ENCODE data around the gene RALGPS1.

The RALGPS1 gene

GRCh38 chr9:126959917-126960316, 45.3 kb downstream of the RALGPS1 start:
- ChIA-PET POLR2A (interaction anchor here (0.7 kb wide), 1 partner anchor 19 kb away, joined by 3 read pairs; no protein-coding TSS in a partner anchor), CTCF (interaction anchor here (0.6 to 5.0 kb wide), 2 partner anchors 19 to 240 kb away, joined by 3 to 26 read pairs; no protein-coding TSS in a partner anchor)
- no peaks in the 10 kb centered on the region for H3K36me3 ChIP-seq (ENCODE audit: control insufficient read depth in 2 of 2, insufficient read depth in 1 of 2, low read length in 2 of 2)
- TF ChIP-seq KLF17 (tag by site-specific recombination; IDR thresholded peaks at IDR 0.05) (no peak), ZNF155 (tag by site-specific recombination; IDR thresholded peaks at IDR 0.05) (no peak), ZNF791 (tag by site-specific recombination; IDR thresholded peaks at IDR 0.05) (no peak), ZBTB20 (tag by site-specific recombination; IDR thresholded peaks at IDR 0.05) (no peak), ZNF776 (tag by site-specific recombination; IDR thresholded peaks at IDR 0.05; ENCODE audit: borderline replicate concordance) (no peak), ZNF366 (tag by site-specific recombination; conservative IDR thresholded peaks at IDR 0.05) (no peak), PATZ1 (tag by site-specific recombination; IDR thresholded peaks at IDR 0.05) (no peak)
- TF ChIP-seq, protein P1, sequence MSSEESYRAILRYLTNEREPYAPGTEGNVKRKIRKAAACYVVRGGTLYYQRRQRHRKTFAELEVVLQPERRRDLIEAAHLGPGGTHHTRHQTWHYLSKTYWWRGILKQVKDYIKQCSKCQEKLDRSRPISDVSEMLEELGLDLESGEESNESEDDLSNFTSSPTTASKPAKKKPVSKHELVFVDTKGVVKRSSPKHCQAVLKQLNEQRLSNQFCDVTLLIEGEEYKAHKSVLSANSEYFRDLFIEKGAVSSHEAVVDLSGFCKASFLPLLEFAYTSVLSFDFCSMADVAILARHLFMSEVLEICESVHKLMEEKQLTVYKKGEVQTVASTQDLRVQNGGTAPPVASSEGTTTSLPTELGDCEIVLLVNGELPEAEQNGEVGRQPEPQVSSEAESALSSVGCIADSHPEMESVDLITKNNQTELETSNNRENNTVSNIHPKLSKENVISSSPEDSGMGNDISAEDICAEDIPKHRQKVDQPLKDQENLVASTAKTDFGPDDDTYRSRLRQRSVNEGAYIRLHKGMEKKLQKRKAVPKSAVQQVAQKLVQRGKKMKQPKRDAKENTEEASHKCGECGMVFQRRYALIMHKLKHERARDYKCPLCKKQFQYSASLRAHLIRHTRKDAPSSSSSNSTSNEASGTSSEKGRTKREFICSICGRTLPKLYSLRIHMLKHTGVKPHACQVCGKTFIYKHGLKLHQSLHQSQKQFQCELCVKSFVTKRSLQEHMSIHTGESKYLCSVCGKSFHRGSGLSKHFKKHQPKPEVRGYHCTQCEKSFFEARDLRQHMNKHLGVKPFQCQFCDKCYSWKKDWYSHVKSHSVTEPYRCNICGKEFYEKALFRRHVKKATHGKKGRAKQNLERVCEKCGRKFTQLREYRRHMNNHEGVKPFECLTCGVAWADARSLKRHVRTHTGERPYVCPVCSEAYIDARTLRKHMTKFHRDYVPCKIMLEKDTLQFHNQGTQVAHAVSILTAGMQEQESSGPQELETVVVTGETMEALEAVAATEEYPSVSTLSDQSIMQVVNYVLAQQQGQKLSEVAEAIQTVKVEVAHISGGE (tag by site-specific recombination; conservative IDR thresholded peaks at IDR 0.05; ENCODE audit: low read depth) = no peak
- TF ChIP-seq, protein P2, sequence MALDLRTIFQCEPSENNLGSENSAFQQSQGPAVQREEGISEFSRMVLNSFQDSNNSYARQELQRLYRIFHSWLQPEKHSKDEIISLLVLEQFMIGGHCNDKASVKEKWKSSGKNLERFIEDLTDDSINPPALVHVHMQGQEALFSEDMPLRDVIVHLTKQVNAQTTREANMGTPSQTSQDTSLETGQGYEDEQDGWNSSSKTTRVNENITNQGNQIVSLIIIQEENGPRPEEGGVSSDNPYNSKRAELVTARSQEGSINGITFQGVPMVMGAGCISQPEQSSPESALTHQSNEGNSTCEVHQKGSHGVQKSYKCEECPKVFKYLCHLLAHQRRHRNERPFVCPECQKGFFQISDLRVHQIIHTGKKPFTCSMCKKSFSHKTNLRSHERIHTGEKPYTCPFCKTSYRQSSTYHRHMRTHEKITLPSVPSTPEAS (tag by site-specific recombination; IDR thresholded peaks at IDR 0.05) = no peak
- TF ChIP-seq, protein P3, sequence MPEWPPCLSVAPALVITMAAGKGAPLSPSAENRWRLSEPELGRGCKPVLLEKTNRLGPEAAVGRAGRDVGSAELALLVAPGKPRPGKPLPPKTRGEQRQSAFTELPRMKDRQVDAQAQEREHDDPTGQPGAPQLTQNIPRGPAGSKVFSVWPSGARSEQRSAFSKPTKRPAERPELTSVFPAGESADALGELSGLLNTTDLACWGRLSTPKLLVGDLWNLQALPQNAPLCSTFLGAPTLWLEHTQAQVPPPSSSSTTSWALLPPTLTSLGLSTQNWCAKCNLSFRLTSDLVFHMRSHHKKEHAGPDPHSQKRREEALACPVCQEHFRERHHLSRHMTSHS (tag by site-specific recombination; IDR thresholded peaks at IDR 0.05) = no peak
- TF ChIP-seq, protein P4, sequence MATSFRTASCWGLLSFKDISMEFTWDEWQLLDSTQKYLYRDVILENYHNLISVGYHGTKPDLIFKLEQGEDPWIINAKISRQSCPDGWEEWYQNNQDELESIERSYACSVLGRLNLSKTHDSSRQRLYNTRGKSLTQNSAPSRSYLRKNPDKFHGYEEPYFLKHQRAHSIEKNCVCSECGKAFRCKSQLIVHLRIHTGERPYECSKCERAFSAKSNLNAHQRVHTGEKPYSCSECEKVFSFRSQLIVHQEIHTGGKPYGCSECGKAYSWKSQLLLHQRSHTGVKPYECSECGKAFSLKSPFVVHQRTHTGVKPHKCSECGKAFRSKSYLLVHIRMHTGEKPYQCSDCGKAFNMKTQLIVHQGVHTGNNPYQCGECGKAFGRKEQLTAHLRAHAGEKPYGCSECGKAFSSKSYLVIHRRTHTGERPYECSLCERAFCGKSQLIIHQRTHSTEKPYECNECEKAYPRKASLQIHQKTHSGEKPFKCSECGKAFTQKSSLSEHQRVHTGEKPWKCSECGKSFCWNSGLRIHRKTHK (tag by site-specific recombination; IDR thresholded peaks at IDR 0.05) = no peak
- TF ChIP-seq, protein P5, sequence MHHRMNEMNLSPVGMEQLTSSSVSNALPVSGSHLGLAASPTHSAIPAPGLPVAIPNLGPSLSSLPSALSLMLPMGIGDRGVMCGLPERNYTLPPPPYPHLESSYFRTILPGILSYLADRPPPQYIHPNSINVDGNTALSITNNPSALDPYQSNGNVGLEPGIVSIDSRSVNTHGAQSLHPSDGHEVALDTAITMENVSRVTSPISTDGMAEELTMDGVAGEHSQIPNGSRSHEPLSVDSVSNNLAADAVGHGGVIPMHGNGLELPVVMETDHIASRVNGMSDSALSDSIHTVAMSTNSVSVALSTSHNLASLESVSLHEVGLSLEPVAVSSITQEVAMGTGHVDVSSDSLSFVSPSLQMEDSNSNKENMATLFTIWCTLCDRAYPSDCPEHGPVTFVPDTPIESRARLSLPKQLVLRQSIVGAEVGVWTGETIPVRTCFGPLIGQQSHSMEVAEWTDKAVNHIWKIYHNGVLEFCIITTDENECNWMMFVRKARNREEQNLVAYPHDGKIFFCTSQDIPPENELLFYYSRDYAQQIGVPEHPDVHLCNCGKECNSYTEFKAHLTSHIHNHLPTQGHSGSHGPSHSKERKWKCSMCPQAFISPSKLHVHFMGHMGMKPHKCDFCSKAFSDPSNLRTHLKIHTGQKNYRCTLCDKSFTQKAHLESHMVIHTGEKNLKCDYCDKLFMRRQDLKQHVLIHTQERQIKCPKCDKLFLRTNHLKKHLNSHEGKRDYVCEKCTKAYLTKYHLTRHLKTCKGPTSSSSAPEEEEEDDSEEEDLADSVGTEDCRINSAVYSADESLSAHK (tag by site-specific recombination; IDR thresholded peaks at IDR 0.05) = no peak
- TF ChIP-seq, protein P6, sequence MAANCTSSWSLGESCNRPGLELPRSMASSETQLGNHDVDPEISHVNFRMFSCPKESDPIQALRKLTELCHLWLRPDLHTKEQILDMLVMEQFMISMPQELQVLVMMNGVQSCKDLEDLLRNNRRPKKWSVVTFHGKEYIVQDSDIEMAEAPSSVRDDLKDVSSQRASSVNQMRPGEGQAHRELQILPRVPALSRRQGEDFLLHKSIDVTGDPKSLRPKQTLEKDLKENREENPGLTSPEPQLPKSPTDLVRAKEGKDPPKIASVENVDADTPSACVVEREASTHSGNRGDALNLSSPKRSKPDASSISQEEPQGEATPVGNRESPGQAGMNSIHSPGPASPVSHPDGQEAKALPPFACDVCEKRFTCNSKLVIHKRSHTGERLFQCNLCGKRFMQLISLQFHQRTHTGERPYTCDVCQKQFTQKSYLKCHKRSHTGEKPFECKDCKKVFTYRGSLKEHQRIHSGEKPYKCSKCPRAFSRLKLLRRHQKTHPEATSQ (tag by site-specific recombination; IDR thresholded peaks at IDR 0.05) = no peak
- H3K9me3 ChIP-seq (ENCODE audit: control insufficient read depth, insufficient read depth, low read depth, low read length) = no peaks in the 10 kb centered on the region
- peaks cover 3% of the 10 kb centered on the region; the same call in 1 of the 2 replicates for H3K4me1 ChIP-seq (ENCODE audit: control insufficient read depth, insufficient read depth, low read length)
- H3K27ac ChIP-seq (ENCODE audit: extremely low read depth, low read depth, low read length) = no peak overlapping the region
- H3K4me3 ChIP-seq (ENCODE audit: low read depth, low read length) = no peak overlapping the region
